Stimulated activated CD8-positive, alpha-beta memory T cell treated with anti-CD3 and anti-CD28 coated beads, Interleukin-4, amount 100 ng/mL, for 48 hours (primary cell): ENCODE results near the gene SH3RF3.

ENCODE experiments used
- DNase-seq: peaks from one replicate; pipeline ENCODE4 v3.0.0-alpha.2; 2020

The SH3RF3 gene

DNA sequence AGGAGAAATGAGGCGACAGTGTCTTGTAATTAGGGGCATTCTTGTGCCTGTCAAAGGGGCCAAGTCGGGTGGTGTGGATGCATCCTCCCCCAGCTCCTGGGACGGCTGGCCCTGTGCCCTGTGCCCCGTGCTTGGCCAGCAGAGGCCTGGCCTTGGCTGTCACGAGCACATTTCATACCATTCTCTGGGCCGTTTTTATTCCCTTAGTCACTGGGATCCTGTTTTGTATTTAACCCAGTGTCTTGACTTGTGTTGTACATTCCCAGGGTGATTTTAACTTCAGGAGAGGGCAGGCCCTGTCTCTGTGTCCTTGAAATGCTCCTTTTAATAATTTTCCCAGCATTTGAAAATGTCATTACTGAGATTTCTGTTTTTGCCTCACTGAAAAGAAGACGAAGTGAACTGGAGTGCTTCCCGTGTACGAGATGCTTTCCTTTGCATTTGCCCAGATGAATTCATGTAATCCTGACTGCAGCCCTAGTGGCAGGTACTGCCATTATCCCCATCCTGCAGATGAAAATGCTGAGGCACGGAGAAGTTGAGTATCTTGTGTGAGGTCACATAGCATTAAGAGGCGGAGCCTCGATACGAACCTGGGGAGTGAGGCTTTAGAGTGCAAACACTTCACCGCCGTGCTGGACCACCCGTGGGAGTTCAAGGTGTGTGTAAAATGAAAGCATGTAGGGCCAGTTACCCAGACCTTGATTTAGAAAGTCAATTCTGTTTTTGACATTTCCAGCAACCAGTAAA lies 57.0 kb downstream of the SH3RF3 start:
- no peak for DNase-seq

DNA sequence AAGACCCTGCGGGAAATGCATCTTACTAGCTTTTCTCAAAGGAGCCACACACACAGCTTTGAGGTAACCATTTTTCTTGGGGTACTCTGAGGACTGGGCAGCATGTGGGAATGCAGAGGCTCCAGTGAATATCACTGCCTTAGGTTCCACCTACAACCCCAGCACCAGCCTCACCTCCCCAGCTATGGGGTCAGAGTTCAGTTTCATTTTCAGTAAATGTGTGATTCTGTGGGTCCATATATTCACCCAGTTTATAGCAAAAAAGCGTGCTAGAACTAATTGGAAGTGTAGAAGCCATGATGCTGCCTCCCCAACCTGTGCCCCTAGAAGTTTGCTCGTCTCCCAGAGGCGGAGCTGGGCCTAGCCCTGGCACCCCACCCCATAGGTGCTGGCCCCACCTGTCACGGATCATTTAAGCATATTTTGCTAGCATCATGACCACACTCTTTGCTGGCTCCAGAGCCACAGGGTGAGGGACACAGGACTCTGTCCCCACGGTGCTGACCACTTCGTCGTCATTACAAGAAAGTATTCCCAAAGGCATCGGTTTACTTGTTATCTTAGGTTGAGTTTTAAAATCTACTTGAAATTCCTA lies 57.7 kb downstream of the SH3RF3 start:
- DNase-seq, result no peak

DNA sequence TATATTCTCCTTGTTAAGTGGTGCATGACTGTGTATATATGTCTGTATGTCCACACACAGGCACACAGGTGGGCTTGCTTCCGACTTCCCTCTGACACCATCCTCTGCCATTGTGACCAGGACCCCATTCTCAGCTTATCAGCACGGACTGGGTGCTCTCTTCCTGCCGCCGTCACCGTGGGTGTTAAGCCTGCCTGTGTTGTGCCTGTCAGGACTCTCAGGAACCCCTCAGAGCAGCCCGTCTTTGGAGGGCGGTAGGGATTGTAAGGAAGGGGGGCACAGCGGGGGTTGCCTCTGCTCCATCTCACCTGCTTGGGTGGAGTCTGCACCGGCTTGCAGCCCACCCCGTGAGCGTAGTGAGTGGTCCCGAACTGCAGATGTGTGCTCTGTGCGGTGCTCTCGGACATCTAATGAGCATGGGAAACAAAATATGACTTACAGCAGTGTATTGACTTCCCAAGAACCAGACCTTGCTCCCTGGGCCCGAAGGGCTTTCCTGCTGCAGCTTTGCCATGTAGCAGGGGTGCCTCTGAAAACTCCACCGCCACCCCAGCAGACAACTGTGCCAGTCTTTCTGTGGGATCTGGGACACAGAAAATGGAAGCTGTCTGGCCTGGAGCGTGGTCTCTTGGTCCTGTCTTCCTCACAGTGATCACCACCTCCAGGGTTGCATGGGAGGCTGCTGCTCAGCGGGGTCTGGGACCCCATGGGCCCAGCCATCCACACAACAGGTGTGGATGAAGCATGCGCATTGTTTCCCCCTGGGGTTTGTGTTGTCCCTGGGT lies 58.9 kb downstream of the SH3RF3 start:
- DNase-seq, result no peak

DNA sequence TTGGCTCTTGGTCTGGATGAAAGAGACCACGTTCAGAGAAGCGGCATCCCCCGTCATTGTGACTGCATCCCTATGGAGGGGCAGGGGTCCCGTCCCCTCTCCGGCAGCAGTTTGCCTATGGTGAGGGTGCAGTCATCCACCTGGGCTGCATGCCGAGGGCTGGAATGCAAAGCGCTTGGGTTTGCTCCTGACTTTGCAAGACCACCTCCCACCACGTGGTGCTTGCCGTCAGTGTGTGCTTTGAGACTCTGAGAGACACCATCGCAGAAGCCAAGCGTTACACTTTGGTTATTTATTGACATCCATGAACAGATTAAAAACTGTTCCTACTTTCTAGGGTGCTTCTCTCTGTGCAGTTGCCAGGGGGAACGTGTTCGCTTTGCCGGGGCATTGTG lies 59.5 kb downstream of the SH3RF3 start:
- no peak for DNase-seq

DNA sequence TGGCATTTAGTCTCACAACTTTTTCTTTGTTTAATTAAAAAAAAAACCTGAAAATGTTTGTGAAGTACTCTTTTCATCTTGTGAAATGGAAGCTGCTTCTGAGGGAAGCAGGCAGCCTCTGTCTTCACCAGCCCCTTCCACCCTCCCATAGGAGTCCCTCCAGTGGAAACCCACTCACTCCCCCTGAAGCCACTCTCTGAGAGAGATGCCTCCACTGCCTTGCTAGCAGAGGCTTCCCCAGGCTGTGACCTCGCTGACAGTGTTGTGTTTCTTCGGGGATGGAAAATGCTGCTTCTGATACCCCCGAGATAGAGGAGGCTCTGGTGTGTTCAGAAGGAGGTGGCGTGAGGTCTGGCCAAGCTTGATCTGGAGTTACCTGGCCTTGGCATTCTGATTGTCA lies 59.9 kb downstream of the SH3RF3 start:
- no peak for DNase-seq

DNA sequence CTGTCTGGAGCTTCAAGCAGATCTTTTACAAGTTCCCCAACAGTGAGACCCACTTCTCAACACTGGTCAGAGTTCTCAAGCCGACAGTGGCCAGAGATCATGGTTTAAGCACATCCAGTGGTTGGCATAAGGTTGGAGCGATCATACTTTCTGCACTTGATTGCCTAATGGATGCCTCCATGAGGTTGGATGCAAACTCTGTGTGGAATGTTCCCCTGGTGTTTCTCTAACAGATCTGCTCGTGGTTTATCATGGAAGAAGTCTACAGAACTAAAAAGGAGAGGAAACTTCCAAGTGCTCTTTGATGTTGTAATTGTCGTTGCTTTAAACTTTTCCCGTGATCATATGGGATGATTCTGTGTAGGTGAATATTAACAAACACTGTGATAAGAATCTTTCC lies 60.7 kb downstream of the SH3RF3 start:
- no peak for DNase-seq

DNA sequence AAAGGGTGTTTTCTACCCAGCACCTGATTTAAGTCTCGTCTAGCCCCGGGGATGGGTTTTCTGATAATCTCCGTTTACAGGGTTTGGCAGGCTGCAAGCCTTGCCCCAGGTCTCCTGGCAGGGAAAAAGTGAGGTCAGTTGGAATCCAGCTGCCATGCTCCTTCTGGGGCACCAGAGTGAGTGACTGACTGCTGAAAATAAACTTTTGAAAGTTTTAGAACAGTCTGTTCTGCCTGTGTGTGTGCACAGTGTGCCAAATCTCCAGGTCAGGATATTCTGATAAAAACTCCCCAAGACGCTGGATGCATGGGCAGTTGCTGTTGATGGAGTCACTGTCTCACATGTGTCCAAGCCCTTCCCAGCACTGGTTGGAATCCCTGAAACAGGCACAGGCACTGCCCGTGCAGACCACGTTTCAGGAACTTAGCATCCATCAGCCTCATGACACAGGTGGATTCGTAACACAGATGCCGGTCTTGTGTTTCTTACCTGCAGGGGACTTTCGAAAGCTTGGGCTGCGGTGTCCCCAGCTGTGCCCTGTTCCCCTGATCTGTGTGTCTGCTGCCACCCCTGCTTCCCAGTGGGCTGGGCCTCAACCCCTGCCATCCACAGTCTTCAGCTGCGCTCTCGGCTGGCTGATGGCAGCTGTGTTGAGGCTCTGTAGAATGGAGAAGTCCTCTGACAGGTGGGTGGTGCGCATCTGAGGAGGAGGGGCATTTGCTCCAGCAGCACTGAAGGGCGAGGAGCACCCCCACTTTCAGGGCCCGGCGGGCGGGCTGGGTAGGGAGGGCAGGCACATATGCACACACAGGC lies 65.0 kb downstream of the SH3RF3 start:
- no peak for DNase-seq

DNA sequence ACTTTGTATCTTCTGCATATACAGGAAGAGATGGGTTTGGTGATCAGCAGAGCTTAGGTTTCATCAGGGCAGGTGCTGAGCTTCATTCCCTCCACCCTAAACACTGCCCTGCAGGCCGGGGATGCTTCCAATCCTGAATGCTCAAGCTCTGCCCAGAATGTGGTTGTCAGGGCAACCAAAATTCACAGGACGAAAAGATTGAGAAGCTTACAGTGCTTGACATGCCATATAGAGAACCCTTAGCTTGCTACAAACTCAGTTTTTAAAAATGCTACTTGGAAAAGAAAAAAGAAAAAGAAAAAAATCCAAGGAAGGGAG lies 65.6 kb downstream of the SH3RF3 start:
- DNase-seq, result no peak

DNA sequence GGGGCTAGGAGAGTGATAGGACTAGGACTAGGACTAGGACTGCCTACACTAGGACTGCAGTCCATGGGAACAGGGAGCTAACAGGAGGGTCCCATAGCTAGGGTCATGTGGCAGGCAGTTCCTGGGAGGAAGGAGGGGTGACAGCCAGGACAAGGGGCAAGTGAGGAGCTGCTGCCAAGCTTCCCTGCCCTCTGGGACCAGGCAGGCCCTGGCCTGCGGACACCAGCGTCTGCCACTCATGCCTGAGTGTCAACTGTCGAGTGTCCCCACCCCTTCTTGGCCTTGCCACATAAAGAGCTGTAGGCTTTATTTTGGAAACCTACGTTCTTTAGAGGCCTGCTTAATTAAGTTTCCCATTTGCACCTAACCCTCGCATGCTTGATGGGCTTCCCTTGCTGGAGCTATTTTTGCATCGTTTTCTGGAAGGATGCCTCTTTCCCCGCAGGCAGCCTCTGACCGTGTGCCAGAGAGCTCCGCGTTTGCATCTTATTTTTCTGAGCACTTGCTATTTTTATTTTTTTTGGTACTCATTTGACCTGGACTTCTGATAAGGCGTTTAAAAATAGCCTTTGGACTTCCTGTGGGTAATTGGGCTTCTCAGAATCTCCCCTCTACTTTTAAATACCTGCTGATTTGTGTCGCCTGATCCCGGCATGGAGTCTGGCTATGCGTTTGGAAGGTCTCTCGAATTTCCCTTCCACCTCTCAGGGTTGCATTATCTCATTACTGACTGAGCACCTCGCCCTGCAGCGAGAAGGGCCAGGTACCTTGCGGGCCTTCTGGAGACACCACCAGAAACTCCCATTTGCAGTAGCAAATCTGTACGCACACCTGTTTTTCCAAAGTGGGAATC lies 66.4 kb downstream of the SH3RF3 start:
- no peak for DNase-seq

DNA sequence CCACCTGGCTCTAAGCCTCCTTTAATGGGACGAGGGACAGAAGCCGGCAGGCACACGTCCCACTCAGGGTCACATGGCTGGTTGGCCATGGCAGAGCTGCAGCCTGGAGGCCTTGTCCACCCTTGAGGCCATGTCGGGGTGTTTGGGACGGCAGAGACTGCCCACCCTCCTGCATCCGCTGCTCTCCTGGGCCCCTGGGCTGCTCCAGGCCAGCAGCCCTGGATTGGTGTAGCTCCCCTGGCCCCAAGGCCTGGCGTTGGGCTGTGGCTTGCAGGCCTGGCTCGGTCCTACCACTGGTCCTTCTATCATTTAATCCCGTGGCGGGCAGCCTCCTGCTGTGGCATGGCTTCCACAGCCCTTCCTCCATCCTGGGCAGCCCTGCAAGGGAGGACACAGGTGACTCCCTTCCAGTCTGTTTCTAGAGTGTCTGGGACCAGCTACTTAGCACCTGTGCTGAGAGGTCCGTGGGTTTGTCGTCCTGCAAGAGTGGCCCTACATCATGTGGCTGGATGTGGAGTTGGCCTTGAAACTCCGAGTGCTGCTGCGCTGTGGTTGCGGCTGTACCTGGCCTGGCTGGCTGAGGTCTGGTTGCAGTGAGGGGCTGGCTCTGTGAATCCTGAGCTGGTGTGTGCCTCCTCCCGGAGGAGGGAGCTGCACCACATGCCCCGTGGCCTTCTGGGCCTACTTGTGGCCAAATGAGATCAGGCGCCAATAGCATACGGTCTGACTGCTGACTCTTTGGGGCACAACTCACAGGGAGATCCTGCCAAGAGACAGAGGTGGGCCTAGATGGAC lies 67.3 kb downstream of the SH3RF3 start:
- DNase-seq, result no peak

DNA sequence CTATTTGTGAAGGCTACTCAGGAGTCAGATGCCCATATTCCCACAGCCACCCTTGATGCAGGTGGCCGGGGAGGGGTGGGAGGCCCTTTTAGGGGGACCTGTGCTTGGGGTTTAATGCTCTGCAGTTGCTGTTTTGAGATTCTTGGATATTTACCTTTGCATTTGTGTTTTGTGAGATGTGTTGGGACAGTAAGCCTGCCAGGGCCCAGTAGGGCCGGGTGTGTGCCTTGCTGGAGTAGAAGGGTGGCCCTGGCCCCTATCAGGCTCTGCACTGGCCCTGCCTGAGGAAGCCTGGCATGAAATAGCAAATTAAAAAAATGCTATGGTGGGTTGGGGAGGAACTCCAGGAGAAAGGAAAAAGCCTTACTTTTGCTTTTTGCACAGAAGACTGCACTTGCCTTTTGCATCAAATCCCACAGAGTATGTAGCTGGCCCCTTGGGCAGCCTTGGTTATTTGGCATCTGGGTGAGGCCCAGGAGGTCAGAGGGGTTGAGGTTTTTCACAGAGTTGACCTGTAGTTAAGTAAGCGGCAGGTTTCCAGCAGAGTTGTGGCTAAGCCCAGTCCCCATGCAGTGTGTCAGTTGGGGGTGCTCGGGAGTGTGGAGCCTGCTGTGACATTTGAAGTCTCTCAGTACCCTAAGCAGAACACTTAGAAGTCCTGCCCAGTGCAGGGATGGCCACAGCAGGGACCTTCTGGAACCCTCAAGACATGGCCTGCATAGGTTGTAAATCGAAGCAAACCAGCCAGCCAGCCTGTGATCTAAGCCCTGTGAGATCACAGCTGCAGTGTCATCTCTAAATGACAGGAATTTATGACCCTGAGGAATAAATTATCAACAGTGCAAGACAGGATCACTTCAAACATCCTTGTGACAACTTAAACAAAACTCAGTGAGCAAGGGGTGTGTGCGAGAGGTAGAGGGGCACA lies 68.8 kb downstream of the SH3RF3 start:
- DNase-seq, result no peak

DNA sequence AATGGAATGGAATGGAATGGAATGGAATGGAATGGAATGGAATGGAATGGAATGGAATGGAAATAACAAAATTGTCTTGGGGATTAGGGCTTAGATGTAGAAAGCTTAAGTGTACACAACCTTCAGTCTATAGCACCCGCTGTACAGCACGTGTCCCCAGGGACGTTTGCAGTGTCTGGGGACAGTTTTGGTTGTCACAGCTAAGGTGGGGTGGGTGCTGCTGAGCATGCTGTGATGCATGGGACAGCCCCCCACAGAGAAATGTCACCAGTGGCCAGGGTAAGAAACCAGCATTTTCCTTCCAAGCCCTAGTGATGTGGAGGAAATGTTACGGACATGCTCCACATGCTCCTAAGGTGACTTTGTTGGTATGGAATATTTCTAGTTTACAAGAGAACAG lies 70.8 kb downstream of the SH3RF3 start:
- no peak for DNase-seq

DNA sequence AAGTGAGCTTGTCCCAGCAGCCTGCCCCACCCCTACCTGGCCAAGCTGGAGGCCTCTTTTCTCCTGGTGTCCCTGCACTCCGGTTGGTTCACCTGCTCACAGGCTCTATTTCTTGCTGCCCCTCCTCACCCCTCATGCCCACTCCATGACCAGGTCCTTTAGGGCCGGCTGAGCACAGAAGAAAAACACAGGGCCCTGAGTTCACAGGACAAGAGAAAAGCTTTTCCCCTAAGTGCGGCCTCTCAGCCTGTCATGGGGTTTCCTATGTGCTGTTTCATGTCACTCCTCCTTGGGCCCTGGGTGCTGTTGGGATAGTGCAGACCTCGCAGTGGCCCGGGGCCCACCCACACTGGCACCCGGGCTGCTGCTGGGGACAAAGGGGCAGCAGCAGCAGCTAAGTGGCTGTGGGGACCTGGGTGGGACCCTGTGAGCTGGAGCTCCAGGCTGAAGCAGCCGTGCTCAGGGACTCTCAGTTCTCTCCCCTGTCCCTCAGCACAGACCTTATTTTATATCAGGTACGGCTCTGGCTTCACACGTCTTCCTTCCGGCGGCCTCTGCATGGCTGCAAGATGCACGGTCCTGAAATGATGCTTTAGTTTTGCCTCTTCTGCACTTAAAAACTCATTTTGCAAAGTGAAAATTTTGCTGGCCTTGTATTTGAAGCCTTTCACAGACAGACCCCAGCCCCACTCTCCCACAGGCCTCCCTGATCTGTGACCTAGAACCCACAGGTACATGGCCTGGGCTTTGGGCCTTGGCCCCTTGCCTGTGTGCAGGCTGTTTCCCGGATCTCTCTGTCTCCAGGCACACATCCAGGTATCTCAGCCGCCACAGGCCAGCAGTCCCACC lies 71.8 kb downstream of the SH3RF3 start:
- DNase-seq, result no peak

DNA sequence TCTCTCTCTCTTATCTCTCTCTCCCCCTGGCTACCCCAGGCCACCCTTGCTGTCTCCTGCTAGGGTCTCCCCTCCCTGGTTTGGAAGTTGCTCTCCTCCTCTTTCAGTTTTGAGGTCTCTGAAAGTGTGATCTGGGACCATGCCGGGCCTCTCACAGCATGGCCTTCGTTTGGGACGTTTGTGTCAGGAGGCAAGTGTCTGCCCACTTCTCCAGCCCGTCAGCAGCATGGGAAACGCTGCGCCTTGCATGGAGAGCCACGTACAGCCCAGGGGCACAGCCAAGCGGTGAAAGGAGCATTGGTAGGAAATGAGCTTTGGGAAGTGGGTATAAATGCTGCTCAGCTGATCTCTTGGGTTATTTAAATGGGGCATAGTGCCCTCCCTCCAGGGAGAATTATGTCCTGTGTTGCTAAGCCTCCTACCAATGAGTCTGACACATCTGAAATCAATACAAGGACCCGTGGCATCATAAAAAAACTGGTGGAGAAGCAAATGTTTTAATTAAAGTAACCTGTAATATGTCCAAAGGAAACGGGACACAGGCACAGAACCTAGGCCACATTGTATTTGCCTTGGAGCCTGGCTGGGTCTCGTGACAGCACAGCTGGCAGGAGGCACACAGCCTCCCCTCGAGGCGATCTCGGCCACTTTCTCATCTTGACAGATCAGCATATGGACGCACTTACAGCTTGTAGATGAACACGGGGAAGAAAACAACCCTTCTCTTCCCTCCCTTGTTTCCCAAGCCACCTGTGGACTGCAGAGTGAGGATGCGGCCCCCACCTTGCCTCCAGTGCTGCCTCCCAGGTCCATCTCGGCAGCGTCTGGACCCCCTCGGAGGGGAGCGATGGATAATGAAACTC lies 72.7 kb downstream of the SH3RF3 start:
- DNase-seq, result no peak

DNA sequence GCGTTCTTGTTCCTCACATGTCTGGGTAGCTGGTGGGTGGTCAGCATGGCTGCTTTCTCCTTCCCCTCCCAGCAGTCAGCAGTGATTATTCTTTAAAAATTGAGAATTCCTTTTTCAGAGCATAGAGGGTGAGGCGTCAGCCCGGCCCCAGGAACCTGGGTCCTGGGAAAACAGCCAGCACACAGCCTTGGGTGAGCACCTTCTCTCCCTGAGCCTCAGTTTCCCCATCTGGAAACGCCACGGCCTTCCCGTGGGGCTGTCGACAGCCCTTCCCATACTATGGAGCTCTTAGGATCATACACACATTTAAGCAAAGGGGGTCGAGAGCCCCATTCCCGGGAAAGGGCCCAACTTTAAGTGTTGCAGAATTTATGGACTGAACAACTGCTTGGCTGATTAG lies 73.5 kb downstream of the SH3RF3 start:
- DNase-seq, result no peak

DNA sequence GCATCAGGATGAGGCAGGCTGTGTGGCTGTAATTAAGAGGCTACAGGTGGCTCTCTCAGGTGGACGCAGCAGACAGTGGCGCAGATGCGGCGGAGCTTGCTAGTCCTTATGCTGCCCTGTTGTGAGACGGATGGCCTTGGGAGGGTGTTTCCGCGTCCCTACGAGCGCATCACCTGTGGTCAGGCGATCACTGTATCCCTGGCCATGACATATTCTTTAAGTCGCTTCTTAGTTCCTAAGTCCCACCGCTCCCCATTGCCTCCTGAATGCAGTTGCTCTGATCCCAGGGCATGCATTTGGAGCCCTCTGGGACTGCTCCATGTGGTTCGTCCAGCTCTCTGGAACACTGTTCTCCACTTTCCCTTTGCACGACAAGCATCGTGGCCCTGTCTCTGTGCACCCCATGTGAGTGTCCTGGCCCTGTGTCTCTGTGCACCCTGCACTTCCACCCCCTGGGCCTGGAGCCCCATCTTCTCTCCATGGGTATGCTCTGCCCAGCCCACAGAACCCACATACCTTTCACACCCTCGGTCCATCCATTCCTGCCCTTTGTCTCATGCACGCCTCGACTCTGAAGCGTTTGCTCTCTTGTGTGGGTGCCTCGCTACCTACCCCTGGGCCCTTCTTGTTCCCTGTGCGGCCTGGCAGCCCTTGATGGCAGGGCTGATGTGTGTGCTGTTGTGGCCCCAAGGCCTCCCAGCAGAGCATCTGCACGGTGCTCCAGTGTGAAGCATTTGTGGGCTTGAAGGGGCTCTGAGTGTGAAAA lies 74.4 kb downstream of the SH3RF3 start:
- no peak for DNase-seq

DNA sequence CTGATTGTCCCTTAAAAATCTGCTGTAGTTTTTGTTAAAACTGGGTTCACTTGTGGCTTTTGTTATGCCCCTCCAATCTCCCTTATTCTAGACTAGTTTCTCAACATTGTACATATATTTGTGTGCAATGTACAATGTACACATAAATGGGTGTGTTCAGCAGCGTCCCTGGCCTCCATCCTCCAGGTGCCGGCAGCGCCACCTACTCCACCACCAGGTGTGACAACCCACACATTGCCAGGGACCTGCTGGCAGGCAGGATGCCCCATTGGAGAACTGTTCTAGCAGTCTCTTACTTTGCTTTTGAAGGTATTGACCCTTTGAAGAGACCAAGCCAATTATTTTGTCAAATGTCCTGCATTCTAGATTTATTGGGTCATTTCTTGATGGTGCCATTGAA lies 75.4 kb downstream of the SH3RF3 start:
- DNase-seq, result no peak

DNA sequence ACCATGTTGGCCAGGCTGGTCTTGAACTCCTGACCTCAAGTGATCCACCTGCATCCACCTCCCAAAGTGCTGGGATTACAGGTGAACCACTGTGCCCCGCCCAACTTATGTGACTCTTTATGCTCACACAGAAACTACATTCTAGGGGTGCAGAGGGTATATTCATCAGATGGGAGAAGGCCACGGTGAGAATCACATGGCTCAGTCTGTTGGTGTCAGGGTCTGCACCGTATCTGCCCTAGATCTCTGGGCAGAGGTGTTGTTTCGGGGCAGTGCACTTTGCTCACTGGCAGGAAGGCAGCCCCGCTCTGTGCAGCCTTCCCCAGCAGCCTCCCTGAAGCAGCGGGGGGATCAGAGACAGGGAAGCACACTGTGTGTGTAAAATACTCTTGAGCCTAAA lies 76.4 kb downstream of the SH3RF3 start:
- no peak for DNase-seq
